Activated T-cell treated with anti-CD3 and anti-CD28 coated beads, Interleukin-2, amount 50 U/mL, for 1 hour (primary cell): ENCODE data around the gene GPR176.
"Not testable (repeated sequence)": the region's sequence is repeated elsewhere in the genome, so short reads cannot be mapped to it uniquely, and the experiment has no call there.

Source experiments
- DNase-seq: peaks from one replicate; pipeline ENCODE4 v3.0.0-alpha.2; 2020

The GPR176 gene

DNA sequence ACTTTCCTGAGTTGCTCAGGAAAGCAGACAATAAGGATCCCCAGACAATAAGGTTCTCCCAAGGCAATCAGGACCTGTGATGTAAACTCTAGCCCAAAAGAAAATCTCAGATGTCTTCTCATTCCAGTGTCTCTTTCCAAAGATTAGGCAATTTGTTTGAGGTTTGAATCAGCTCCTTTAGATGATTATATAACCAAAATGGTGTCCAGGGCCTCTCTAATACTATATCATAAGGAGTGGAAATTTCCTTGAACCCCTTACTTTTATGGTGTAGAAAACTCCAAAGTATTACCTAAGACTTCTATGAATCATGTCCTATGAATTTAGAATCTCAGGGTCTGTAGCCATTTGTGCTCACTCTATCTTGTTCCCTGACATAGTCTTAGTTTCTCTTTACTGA, 65.9 kb downstream of the GPR176 start:
- no peak for DNase-seq

DNA sequence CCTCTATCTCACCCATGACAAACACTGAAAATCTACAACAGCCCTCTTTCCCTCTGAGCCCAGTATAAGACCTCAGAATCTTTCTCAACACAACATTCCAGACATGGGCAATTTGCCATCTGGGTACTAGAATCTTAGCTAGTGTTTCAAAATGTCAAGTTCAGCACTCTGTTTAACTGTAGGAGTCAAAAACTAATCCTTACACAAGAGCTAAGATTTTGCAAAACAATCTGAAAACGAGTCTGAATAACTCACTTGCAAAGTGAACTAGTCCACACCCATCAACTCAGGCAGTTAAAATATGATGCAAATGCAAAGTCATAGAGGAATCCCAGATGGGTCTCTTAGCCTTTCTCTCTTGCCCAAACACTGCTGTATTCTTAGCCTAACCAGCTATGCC, 67.8 kb downstream of the GPR176 start:
- DNase-seq: no peak

DNA sequence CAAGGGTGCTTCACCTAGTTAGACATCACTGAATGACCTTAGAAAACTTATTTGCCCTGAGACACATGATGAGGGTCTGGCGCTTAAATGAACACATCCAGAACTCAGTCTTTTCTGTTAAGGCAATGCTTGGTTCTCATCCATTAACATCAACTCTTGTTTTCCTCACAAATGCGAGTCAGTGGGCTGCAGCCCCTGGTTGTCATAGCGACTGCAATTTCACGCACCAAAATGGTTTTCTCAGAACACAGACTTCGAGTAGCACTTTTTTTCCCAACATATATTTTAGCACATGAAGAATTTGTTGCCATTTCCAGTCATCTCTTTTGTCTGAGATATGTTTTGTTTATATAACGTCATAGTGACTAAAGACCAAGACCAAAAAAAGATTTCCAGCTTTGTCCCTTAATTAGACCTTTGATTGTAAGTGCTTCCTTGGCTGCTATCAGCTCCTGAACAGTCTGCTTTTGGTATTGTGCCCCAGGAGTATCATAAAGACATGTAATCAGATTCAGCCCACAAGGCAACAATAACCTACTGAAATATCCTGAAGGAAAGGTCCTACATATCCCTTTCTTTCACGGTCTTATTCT, 68.5 kb downstream of the GPR176 start:
- no peak for DNase-seq

DNA sequence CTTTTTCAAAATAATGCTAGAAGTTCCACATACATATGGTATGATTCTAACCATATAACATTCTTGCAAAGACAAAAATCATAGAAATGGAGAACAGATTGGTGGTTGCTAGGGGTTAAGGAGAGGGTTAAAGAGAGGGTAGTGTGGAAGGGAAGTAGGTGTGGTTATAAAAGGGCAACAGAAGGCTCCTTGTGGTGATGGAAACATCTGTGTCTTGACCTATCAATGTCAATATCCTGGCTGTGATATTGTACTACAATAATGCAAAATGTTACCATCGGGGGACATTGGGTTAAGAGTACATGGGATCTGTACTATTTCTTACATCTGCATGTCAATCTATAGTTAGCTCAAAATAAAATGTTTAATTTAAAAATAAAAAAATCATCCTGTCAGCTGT, 69.6 kb downstream of the GPR176 start:
- DNase-seq: no peak

DNA sequence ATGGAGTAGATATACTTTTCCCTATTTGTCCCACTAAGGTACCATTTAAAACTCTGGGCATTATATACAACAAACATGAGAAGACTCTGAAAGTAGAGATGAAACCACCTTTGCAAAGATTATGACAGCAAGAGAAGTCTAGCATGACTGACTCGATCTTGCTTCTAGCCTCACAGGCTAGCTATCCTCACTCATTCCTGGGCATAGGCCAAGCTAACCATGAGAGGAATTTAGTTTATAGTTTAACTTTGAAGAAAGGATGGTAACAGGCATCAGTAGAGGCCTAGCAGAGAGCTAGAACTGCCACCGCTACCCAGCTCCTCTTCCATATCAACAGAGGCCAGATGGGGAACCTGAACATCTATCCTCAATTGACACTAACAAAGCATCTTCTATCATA, 74.0 kb downstream of the GPR176 start:
- no peak for DNase-seq

DNA sequence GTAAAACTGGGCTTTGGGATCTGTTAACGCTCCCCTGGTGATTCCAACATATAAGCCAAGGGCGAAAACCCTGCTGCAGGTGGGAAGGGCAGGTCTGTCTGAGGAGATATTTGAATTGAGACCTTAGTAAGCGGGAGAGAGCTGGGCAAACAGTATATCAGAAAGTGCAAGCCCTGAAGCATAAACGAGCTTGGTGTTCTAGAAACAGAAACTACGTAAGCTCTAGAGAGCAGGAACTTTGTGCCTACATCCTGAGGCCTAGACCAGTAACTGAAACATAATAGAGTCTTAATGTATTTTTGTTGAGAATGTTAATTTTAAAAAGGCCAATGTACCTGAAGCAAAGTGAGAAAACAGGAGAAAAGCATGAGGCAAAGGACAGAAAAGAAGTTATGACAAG, 74.5 kb downstream of the GPR176 start:
- no peak for DNase-seq

DNA sequence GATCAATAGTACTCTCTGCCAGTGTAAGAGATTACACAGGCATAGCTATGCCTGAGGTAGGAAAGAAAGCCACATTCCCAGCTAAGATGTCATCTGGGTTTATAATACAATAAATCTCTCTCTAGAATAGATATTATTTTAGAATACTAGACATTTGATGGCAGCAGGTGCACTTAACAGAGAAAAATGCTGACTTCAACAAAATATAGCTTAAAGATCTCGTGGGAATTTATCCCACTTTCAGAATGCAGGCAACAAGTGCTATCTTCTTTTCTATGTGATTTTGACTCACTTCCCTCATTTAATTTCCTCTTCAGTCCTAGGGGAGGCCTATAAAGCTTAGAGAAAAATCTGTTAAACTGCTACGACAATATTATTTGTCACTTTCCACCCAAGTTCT, 76.5 kb downstream of the GPR176 start:
- no peak for DNase-seq

DNA sequence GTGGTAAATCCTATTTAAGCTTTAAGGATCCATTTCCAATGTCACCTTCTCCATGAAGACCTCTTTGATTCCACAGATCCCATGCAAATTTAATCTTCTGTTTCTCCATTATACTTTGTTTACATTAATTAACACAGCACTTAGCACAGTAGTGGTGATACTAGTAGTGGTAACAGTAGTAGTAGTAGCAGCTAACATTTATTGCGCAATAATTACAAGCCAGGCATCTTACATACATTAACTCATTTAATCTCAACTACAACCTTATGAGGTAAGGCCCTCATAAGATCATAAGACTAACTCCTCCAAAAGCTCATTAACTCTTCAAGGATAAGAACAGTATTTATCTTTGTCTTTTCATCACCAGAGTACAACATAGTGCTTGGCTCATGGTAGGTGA, 82.6 kb downstream of the GPR176 start:
- DNase-seq: no peak

DNA sequence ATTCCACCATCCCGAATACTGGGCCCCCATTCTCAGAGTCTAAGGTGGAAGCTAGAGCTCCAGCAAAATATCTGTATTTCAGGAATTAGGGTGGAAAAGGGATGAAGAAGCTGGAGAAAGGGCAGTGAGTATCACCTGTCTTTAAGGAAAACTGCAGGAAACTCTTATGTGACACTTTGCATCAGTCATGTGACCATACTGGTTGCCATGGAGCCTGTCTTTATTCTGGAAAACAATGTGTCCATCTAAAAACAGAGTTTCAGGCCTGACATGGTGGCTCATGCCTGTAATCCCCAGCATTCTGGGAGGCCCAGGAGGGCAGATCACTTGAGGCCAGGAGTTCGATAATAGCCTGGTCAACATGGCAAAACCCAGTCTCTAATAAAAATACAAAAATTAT, 84.5 kb downstream of the GPR176 start:
- no peak for DNase-seq

DNA sequence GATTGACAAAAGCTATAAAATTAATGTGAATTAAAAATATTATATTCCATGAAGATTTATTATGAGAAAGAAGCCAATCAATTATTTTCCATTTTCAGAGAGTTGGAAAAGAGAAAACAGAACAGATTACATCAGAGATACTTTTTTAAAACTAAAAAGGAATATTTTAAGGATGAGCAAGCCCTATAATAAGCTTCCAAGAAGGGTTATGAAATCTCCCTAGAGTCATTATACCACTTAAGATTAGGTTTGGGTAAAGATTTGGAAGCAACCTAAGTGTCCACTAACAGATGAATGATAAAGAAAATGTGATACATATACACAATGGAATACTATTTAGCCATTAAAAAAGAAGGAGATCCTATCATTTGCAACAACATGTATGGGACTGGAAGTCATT, 85.8 kb downstream of the GPR176 start:
- no peak for DNase-seq

DNA sequence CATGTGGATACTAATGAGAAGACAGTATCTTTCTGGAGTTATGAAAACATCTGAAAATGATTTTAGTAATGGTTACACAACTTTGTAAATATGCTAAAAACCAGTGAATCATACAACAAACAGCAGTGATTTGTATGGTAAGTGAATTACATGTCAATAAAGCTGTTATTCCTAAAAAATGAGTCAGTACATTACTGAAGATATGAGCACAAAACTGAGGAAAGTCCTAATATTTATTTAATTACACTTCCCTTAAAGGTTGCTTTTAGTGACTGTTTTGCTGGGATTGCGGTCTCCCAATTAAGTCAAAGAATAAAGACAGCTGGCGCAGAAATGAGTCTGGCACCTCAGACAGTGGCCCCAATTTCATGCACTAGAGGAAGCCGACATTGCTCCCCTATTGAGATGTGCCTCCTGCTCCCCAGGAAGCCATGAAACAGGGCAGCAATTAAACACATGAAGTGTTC, 86.5 kb downstream of the GPR176 start:
- no peak for DNase-seq

DNA sequence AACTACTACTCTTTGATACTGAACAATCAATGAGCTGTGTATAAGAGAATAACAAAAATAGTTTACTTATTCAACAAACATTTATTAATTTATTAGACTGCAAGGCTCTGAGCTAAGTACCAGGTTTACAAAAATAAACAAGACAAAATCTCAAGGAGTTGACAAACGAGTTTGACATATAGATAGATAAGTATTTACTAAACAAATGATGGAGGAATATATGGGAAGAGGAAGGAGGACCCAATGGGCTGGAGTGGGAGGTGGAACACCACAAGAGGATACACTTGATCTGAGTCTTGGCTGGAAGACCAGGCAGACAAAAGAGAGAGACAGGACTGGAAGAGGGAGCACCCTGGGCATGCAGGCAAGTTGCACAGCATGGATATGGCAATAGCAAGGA, 89.9 kb downstream of the GPR176 start:
- DNase-seq: no peak

DNA sequence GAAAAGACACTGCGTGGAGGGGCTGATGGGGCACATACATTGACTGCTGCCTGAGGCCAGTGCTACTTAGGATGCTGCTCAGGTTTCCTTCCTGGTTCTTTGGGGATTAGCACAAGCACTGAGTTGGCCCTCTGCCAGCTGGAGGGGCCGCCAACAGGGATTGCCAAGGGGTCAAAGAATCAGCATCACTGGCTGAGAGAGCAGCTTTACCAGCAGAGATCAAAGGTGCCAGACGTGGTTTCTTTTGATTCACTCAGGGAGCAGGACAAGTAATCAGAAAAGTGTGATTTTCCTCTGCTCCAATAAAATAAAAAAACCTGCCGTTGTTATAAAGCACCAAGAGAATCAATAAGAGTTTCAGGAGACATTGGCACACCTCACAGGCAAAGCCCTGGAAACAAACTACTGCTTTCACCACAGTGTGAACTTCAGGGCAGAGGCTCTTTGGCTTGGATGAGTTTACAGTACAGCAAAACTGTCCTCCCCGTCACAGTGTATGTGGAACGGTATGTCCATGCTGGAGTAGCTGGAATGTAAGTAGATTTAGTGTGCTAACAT, 91.6 kb downstream of the GPR176 start:
- no peak for DNase-seq

DNA sequence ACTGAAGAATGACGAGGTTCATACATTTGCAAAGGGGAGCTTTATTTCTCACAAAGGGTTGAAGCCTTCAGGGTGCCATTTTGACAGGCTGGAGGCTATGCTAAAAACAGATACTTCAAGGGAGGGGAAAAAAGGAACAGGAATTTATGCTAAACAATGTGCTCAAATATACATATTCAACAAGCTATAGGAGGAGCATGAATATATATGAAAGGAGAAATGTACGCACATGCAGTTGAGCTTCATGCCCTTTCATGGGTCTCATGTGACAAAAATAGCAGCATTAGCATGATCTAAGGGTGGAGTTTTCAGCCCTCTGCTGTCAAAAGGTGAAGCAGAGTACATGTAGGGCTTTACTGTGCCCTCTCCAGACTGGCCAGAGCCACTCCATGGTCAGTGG, 93.1 kb downstream of the GPR176 start:
- DNase-seq: no peak

DNA sequence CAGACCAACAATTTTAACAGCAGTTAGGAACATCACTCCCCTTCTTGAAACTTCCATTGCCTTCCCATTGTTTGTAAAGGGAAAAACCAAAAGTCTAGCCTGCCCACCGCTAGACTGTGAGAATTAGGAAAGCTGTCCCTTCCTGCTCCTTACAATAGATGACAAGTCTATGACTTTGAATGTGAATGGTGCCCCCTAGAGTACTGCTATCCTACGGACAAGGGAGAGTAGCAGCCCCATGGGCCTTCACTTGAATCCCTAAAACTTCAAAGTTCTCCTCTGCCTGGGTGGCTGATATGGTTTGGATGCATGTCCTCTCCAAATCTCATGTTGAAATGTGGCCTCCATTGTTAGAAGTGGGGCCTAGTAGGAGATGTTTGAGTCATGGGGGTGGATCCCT, 96.4 kb downstream of the GPR176 start:
- DNase-seq: no peak

DNA sequence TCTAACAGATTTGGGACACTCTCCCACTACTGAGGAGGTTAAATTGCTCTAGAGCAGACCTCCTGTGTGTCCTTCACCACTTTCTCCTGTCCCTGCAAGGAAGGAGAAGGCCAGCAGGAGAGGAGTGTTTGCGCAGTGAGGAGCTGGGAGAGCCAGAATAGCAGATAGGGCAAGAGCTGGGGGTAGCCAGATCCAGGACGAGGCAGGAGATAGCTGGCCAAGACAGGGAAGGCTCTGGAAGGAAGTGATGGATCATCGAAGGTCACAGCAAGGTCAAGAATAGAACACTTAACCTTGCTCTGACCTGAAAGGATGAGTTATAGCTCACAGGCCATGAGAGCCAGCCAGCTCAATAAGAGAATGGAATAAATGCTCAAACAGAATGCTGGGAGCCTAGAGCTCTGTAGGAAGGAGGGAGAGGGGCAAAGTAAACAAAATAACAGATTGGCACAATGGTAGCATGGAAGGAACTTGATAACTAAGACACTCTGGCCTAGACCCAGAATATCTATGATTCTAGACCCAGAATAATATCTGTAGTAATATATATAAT, 99.9 kb downstream of the GPR176 start:
- DNase-seq: no peak

DNA sequence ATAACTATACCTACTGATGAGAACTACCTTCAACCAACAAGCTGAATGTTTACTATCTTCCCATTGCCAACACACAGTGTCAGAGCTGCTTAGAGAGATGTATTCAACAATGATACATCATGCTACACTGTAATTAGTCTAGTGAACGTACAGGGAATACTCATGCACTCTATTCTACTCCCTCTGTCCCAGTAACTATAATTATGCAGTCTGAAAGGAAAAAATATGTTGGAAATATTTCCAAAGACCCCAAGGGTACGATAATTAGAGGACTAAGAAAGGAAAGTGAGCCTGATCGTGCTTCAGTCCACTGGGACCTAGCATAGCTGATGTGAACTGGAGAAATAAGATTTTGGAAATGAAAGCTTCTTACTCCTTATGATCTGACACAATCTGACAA, 100.5 kb downstream of the GPR176 start:
- DNase-seq: no peak

DNA sequence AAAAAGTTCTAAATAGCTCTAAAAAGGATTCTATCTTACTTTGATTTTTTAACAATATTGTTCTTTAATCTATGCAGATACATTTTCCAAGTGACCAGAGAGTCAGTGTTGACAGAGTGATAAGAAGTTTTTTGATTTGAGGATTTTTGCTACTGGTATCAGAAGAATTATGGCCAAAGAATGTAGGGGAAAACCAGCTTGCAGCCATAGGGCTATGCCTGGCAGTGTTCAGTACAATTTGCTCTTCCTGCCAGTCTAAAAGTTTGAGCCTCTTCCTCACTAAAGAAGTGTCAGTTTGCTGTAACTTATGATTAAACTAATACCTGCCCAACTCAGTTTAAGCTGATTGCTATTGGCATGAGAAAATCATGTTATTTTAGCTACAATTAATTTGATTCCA, 102.2 kb downstream of the GPR176 start:
- DNase-seq: no peak

DNA sequence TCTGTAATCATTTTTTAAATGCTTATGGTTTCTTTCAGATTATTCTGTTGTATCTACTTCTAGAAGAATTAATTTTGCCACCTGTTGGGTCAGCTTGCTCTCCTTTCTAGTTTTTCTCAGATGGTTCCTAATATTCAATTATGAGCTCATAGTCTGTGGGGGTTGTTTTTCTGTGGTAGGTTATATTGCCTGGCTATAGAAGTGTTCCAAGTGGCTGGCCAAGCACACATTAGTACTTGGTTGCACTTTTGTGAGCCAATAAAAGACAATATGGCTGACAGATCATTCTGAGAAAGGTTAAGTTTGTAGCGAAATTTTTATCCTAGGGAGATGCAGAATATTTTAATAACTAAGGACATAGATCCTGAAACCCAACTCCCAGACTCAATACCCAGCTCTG, 105.6 kb downstream of the GPR176 start:
- DNase-seq: no peak

DNA sequence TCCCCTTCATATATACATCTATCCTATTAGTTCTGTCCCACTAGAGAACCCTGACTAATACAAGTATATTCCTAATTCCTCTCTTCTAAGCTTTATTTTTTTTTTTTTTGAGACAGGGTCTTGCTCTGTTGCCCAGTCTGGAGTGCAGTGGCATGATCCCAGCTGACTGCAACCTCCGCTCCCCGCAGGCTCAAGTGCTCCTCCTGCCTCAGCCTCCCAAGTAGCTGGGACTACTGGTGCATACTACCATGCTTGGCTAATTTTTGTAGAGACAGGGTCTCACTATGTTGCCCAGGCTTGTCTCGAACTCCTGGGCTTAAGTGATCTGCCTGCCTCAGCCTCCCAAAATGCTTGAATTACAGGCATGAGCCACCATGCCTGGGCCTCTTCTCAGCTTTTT, 107.4 kb downstream of the GPR176 start:
- DNase-seq: not testable (repeated sequence)

DNA sequence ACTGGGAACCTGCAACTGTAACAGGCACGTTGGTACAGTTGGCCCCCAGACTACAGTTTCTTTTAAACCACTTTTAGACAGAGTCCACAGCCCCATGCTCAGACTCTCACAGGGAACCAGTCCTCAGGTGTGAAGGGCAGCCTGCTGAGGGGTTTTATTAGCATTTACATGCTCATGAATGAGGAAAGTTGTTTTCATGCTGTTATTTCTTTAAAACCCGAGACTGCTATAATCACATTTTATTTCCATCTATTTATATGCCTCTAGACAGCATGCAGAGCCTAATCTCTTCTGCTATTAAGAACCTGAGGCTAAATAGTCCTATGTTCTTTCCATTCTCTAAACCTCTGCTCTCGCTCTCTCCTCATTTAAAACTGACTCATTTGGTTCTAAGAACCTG, 111.2 kb downstream of the GPR176 start:
- no peak for DNase-seq

DNA sequence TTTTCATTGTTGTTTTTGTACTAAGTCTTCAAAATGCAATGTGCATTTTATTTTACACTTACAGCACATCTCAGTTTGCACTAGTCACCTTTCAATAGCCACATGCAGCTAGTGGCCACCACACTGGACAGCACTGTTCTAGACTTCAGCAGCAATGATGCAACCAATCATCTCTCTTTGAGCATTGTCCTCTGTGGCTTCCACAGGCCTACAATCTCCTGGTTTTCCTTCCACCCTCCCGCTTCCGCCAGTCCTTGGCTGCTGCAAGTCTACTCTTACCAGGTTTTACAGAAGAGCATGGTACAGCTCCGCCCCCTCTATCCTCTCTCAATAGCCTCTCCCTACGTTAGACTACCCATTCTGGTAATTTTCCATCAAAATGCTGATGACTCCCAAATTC, 112.3 kb downstream of the GPR176 start:
- DNase-seq: no peak

DNA sequence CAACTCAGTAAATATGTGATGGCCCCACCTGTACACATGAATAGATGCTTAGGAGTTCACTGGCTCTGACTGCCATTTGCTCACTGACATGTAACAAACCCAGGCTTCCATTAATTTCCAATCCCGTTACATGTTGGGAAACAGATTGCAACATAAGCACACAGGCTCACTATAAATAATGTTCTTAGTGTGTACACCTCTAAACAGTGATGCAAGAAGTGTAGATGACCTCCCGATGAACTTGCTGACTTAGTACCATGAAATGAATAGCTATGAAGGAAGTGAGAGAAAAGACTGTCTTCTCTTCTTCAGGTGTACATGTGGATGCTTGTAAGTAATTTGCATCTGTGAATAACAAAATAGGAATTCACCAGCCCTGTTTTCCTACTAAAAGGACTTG, 116.0 kb downstream of the GPR176 start:
- DNase-seq: no peak

DNA sequence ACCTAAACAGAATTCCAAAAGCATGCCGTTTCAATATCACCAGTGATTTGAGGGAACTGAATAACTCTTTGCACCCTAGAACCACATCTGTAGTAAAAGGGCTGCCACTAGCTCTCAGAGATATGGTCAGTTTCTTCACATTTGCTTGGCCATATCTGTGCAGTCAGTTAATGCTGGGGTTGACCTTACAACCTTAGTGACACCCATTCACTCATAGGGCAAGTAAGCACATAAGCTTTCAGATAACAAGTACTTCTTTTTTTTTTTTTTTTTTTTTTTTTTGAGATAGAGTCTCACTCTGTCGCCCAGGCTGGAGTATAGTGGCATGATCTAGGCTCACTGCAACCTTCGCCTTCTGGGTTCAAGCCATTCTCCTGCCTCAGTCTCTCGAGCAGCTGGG, 117.0 kb downstream of the GPR176 start:
- DNase-seq: no peak

DNA sequence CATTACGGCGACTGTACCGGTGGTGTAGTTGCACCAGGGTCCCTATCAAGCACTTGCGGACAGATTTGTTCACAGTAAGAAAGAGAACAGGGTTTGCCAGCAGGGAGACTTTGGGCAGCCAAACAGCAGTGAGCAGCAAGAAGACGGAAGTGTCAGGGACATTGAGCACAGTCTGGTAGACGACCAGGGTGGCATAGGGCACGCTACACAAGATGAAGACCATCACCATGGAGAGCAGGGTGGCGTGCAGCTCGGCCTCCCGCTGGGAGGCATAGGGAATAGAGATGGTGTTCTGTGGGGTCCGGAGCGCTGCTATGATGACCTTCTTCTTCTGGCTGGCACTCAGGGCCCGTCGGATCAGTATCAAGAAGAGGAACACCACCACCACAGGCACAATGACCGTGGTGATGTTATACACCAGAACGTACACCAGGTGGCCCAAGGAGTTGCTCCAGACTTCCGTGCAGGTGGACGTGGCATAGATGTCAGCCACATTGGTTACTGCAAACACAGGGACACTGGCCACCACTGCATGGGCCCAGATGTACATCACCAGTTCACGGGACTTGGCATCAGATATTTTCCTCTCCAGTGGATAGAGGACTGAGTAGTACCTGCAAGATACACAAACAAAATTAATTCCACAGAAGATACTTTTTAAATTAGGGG, 118.3 kb downstream of the GPR176 start:
- peak; percentile 20 for DNase-seq
